ENCODE data around the gene PRSS58. TPM values are rescaled to one million over a fixed set of nuclear protein-coding genes. Genes with fewer than 3 reads are reported as not detected.

Gene PRSS58, protein sequence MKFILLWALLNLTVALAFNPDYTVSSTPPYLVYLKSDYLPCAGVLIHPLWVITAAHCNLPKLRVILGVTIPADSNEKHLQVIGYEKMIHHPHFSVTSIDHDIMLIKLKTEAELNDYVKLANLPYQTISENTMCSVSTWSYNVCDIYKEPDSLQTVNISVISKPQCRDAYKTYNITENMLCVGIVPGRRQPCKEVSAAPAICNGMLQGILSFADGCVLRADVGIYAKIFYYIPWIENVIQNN
- total RNA-seq = not detected in 2 replicates

DNA sequence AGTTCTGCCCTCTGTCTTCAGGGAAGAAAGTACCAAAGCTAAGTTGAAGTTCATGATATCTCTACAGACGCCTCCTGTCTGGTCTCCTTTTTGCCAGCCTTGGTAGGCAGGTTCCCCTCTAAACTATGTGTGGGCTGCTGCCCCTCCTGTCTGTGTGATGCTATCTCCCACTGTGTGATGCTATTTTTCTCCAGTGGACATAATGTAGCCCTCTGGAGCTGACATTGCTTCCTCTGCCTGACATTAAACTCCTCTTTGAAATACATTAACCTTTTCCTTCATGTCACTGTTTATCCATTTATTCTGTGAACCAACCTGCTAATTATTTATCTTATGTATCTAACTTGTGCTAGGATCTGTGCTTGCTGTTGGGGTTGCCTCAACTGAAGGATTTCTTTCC is at the start of gene PRSS58:
Gene PRSS58 (minus strand): TSS at position 101 of the 400 bp plus-strand sequence. CDS start 351 bp downstream, outside the sequence.
- TF ChIP-seq, protein P1, sequence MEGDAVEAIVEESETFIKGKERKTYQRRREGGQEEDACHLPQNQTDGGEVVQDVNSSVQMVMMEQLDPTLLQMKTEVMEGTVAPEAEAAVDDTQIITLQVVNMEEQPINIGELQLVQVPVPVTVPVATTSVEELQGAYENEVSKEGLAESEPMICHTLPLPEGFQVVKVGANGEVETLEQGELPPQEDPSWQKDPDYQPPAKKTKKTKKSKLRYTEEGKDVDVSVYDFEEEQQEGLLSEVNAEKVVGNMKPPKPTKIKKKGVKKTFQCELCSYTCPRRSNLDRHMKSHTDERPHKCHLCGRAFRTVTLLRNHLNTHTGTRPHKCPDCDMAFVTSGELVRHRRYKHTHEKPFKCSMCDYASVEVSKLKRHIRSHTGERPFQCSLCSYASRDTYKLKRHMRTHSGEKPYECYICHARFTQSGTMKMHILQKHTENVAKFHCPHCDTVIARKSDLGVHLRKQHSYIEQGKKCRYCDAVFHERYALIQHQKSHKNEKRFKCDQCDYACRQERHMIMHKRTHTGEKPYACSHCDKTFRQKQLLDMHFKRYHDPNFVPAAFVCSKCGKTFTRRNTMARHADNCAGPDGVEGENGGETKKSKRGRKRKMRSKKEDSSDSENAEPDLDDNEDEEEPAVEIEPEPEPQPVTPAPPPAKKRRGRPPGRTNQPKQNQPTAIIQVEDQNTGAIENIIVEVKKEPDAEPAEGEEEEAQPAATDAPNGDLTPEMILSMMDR (IDR thresholded peaks at IDR 0.05; ENCODE audit: insufficient read depth, low read length, poor library complexity, severe bottlenecking) = no peak
- no peak for DNase-seq (ENCODE audit: low read depth)
- no peaks in the 10 kb centered on the region for H3K36me3 ChIP-seq (ENCODE audit: control insufficient read depth, insufficient read depth, low read length)
- no peak within 1 kb of the TSS for H3K4me3 ChIP-seq (ENCODE audit: low read depth, low read length)
- no peaks in the 10 kb centered on the region for H3K27me3 ChIP-seq (ENCODE audit: control insufficient read depth, insufficient read depth, low read length)

DNA sequence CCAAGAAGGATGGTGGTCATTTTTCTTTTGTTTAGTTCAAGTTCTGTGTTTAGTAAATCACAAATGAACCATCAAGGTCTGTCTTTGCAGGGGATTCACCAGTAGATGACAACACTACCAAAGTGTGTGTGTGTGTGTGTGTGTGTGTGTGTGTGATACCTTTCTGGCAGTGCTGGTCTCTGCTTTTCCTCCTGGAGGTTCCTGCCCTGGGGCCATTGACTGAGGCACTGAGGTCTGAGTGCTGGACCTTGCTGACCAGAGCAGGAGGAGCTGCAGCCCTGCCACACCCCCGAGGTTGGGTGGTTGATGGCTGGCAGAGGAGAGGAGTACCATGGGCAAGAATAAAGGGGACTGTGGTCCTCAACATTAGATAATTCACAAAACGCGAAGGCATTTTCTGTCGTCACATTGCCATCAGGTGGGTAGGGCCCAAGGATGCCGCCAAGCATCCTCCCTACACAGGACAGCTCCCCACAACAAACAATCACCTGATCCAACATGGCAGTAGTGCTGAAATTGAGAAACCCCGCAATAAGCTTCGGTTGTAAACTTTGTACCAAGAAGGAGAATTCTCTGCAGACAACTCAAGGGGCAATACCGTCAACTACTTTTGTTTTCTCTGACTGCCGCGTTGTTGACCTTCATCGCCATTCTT is 49.5 kb upstream of the PRSS58 start:
- TF ChIP-seq, protein P1 (IDR thresholded peaks at IDR 0.05; ENCODE audit: insufficient read depth, low read length, poor library complexity, severe bottlenecking) = no peak

DNA sequence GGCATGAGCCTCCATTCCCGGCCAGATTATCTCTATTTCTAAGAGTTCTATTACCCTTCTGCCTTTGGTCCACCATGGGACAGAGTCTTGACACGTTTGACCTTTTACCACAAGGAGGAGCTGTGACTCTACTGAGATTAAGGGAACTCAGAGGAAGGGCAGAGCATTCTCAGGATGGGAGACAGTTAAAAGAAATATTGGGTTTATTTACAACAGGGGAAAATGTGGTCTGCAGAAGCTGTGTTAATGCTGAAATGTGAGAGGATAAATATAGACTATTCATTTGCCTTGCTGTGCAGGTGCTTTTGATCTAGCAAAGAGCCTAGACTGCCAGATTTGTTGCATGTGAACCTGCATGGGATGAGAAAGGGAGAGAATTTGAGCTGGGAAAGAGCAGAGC is 45.8 kb upstream of the PRSS58 start:
- Histone ChIP-seq H3K27me3 (ENCODE audit: control insufficient read depth, insufficient read depth, low read length) (peaks cover 2% of the 10 kb centered on the region), H3K4me3 (ENCODE audit: low read depth, low read length) (no peak overlapping the region), H3K36me3 (ENCODE audit: control insufficient read depth, insufficient read depth, low read length) (no peaks in the 10 kb centered on the region)
- TF ChIP-seq, protein P1 (IDR thresholded peaks at IDR 0.05; ENCODE audit: insufficient read depth, low read length, poor library complexity, severe bottlenecking) = no peak
- no peak for DNase-seq (ENCODE audit: low read depth)

More for the DNA sequence above, 49.5 kb upstream of the PRSS58 start:
- Histone ChIP-seq H3K36me3 (ENCODE audit: control insufficient read depth, insufficient read depth, low read length) (no peaks in the 10 kb centered on the region), H3K4me3 (ENCODE audit: low read depth, low read length) (no peak overlapping the region), H3K27me3 (ENCODE audit: control insufficient read depth, insufficient read depth, low read length) (no peaks in the 10 kb centered on the region)
- DNase-seq (ENCODE audit: low read depth) = no peak

DNA sequence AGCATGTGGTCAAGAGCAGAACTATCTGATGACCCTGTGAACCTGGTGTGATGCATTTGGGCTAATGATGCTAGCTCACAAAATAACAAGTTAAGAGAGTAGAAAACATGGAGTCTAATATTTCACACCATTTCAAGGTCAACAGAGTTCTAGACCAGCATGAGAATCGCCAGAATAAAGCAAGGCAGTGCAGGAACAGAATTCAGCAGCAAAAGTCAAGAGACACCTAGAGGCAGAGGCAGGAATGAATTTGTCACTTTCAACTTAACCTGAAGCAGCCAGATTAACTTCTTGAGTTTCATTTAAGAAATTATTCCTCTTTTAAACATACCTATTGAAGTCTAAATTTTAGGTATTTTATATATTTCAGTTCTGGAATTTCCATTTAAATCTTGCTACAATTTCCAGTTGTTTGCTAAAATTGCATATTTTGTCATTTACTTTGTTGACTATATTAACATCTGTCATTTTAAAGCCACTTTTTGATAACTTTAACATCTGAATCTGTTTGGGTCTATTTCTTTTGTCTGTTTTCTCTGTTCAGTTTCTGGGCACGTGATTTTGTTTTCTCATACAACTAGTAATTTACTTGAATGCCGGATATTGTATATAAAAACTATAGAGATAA is 44.2 kb upstream of the PRSS58 start:
- no peak for DNase-seq (ENCODE audit: low read depth)
- Histone ChIP-seq H3K27me3 (ENCODE audit: control insufficient read depth, insufficient read depth, low read length) (peaks cover 2% of the 10 kb centered on the region), H3K4me3 (ENCODE audit: low read depth, low read length) (no peak overlapping the region), H3K36me3 (ENCODE audit: control insufficient read depth, insufficient read depth, low read length) (no peaks in the 10 kb centered on the region)
- TF ChIP-seq, protein P1 (IDR thresholded peaks at IDR 0.05; ENCODE audit: insufficient read depth, low read length, poor library complexity, severe bottlenecking) = peak; percentile 65

DNA sequence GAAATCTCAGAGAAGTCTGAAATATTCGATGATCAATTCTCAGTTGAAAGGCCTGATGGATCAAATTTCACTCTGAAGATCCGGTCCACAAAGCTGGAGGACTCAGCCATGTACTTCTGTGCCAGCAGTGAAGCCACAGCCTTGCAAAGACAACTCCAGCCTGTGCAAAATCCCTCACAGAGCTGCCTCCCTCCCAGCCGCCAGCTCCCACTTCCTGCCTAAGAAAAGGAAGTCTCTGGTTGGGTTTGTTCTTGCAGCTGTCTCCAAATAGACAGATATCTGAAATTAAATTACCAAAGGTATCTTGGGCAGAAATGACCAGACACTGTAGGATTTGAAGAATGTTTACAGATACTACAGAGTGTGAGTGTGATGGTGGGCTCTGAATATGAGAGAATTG is 43.4 kb upstream of the PRSS58 start:
- TF ChIP-seq, protein P1 (IDR thresholded peaks at IDR 0.05; ENCODE audit: insufficient read depth, low read length, poor library complexity, severe bottlenecking) = no peak
- peaks cover 2% of the 10 kb centered on the region for H3K27me3 ChIP-seq (ENCODE audit: control insufficient read depth, insufficient read depth, low read length)
- DNase-seq (ENCODE audit: low read depth) = no peak
- no peaks in the 10 kb centered on the region for H3K36me3 ChIP-seq (ENCODE audit: control insufficient read depth, insufficient read depth, low read length)
- H3K4me3 ChIP-seq (ENCODE audit: low read depth, low read length) = no peak overlapping the region

All from kidney epithelial cell (primary cell).